AG04449 (cell line): ENCODE measurements around the gene RPSA.
A peak's percentile ranks its signal among the peaks of the same experiment; 100 is the strongest.

ENCODE experiments used
- CTCF ChIA-PET: fragments of 350-600 bp; formaldehyde crosslinking; extraction: SDS; loops from one replicate; lab custom pipeline; 2021; ENCODE audit warnings: antibody characterized with exemption; lab: Yijun Ruan, JAX
- POLR2A ChIA-PET: fragments of 400-600, 350-600 bp; formaldehyde crosslinking; extraction: SDS; loops from one replicate; lab custom pipeline; 2020; ENCODE audit warnings: antibody characterized with exemption, inconsistent platforms; lab: Yijun Ruan, JAX
- DNase-seq: peaks from one replicate; pipeline ENCODE4 v3.0.0-alpha.2; 2010; ENCODE audit warnings: low read depth, low spot score
- H3K4me3 ChIP-seq: 2 replicates; pipeline ENCODE4 v1.5.1; 2011; ENCODE audit warnings: low read depth, mild to moderate bottlenecking, control low read depth, low read length
- CTCF ChIP-seq: IDR thresholded peaks from one replicate; pipeline ENCODE4 v1.5.1; 2011; ENCODE audit warnings: mild to moderate bottlenecking, moderate library complexity, low read length, control low read depth, inconsistent platforms; ENCODE audit not compliant: insufficient read depth; ENCODE audit errors: missing control alignments

RPSA gene

DNA sequence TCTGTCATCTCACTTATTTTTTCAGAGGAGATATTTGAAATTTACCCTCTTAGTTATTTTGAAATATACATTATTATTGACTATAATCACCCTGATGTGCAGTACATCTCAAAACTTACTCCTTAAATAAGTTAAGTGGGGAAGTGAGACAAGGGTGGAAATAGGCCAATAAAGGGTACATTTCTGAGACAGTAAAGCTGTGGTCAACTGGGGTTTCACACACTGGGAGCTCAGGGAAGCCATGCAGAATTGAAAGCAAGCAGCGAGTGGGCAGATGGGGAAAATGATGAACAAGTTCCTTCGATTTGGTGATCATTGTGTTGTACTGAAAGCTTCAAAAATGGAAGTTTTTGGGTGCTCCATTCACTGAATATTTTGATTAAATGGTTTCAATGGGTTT is 39.4 kb downstream of the RPSA start:
- DNase-seq = no peak
- CTCF ChIA-PET = interaction anchor here (0.7 to 5.8 kb wide), 11 partner anchors 11 to 55 kb away, joined by 3 to 60 read pairs (median 7); no protein-coding TSS in a partner anchor
- TF ChIP-seq CTCF = no peak
- no peak overlapping the region for H3K4me3 ChIP-seq
- POLR2A ChIA-PET = interaction anchor here (0.6 kb wide), 1 partner anchor 39 kb away, joined by 3 read pairs; no protein-coding TSS in a partner anchor

- CTCF ChIA-PET = interaction anchor here (0.6 to 5.8 kb wide), 15 partner anchors 8 to 1395 kb away, joined by 3 to 60 read pairs (median 6); no protein-coding TSS in a partner anchor
- no peak overlapping the region for H3K4me3 ChIP-seq
- DNase-seq = no peak
- no peak for TF ChIP-seq CTCF
- POLR2A ChIA-PET = no interaction called here
Observed at GRCh38 chr3:39446444-39446843, 39.9 kb downstream of the RPSA start.

DNA sequence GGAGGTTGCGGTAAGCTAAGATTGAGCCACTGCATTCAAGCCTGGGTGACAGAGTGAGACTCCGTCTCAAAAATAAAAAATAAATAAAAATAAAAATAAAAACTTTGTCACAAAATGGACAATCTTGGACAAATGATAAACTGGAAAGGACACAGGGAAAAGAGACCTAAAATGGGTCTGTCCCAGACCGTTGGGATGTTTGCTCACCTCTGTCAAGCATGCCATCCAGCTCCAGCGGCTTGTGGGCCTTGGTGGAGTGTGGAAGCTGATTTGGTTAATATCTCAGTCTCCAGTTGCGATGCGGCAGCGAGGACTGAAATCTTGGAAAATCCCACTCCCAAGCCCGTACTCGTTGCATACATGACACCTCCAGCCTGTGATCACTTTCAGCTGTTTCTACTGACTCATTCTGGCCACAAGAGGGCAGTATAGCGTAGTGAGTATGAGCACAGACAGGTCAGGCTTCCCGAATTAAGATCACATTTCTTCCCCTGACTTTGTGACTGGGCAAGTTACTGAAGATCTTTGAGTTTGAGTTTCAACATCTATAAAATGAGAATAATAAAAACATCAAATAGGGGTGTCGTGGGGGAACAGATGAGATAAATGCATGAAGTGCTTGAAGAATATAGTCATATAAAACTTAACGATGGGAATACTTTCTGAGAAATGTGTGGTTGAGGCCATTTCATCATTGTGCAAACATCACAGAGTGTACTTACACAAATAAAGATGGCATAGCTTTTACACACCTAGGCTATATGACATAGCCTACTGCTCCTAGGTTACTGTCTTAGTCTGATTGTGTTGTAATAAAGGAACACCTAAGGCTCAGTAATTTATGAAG is 41.3 kb downstream of the RPSA start:
- POLR2A ChIA-PET = no interaction called here
- DNase-seq = peak; percentile 45
- H3K4me3 ChIP-seq = no peak overlapping the region
- peak; percentile 85 for TF ChIP-seq CTCF
- CTCF ChIA-PET = interaction anchor here (0.6 to 5.8 kb wide), 24 partner anchors 9 to 94 kb away, joined by 3 to 60 read pairs (median 4); partner anchors contain the start of gene MOBP

DNA sequence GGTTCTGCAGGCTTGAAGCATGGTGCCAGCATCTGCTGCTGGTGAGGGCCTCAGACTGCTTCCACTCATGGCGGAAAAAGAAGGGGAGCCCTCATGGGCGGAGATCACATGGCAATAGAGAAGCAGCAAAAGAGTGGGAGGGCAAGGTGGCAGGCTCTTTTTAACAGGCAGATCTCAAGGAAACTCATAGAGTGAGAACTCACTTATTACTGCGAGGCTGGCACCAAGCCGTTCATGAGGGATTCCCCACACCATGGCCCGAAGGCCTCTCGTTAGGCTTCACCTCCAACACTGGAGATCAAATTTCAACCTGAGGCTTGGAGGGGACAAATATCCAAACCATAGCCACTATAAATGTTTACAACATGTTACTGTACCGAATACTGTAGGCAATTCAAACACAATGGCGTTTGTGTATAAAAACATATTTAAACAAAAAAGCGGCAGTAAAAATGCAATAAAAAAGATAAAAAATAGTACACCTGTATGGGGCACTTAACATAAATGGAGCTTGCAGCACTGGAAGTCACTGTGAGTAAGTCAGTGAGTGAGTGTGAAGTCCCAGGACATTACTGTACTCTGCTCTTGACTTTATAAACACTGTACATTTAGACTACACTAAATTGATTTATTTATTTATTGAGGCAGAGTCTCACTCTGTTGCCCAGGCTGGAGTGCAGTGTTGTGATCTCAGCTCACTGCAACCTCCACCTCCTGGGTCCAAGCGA is 42.1 kb downstream of the RPSA start:
- H3K4me3 ChIP-seq = no peak overlapping the region
- CTCF ChIA-PET = interaction anchor here (0.6 to 5.8 kb wide), 18 partner anchors 10 to 730 kb away, joined by 3 to 60 read pairs (median 4); no protein-coding TSS in a partner anchor
- no peak for DNase-seq
- no peak for TF ChIP-seq CTCF
- POLR2A ChIA-PET = no interaction called here

DNA sequence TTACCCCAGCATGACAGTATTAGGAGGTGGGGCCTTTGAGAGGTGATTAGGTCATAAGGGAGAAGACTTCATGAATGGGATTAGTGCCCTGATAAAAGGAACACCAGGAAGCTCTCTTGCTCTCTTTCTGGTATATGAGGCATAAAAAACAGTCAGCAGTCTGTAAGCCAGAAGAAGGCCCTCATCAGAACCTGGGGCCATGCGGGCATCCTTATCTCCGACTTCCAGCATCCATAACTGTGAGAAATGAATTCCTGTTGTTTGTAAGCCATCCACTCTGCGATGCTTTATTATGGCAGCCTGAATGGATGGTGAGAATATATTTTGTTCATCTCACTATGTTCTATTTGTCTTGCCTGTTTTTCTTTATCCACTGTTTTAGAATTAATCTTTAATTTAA is 43.3 kb downstream of the RPSA start:
- POLR2A ChIA-PET = no interaction called here
- no peak for TF ChIP-seq CTCF
- CTCF ChIA-PET = interaction anchor here (1.5 to 5.8 kb wide), 3 partner anchors 9 to 729 kb away, joined by 4 to 60 read pairs (median 42); no protein-coding TSS in a partner anchor
- DNase-seq = no peak
- H3K4me3 ChIP-seq = no peak overlapping the region
